8988T (cell line): ENCODE data around the gene HSPB1.
"Not testable (repeated sequence)": the region's sequence is repeated elsewhere in the genome, so short reads cannot be mapped to it uniquely, and the experiment has no call there.

ENCODE experiments used
- DNase-seq: peaks from one replicate; pipeline ENCODE4 v3.0.0; 2011

HSPB1 gene

DNA sequence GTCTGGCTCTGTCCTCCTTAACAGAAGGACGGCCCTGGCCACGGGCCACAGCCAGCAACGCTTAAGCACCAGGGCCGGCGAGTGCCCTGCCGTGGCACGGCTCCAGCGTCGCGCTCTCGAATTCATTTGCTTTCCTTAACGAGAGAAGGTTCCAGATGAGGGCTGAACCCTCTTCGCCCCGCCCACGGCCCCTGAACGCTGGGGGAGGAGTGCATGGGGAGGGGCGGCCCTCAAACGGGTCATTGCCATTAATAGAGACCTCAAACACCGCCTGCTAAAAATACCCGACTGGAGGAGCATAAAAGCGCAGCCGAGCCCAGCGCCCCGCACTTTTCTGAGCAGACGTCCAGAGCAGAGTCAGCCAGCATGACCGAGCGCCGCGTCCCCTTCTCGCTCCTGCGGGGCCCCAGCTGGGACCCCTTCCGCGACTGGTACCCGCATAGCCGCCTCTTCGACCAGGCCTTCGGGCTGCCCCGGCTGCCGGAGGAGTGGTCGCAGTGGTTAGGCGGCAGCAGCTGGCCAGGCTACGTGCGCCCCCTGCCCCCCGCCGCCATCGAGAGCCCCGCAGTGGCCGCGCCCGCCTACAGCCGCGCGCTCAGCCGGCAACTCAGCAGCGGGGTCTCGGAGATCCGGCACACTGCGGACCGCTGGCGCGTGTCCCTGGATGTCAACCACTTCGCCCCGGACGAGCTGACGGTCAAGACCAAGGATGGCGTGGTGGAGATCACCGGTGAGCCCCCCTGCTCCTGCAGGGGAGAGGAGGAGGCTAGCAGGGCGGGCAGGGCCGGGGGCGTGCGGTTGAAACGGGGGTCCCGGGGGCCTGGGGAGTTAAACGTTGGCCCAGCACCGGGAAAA lies at the start of gene HSPB1:
Gene HSPB1 (plus strand): TSS at position 327 of the 855 bp plus-strand sequence. CDS start 40 bp downstream, at position 367.
- DNase-seq = no peak

DNA sequence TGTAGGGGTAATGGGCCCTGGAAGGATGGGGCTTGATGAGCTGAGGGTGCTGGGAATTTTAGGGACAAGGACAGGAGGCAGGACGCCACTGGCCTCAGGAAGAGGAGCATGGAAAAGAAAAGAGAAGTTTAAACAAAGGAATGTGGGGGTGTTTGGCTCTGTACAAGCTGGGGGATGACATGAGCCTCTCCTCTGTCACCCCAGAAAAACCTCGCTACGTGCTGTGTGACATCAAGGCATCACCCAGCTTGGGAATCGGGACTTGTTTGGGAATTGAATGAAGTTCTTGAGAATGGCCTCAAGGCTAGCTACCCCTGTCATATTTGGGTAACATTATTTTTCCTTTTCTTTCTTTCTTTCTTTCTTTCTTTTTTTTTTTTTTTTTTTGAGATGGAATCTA lies 47.7 kb upstream of the HSPB1 start:
- no peak for DNase-seq

DNA sequence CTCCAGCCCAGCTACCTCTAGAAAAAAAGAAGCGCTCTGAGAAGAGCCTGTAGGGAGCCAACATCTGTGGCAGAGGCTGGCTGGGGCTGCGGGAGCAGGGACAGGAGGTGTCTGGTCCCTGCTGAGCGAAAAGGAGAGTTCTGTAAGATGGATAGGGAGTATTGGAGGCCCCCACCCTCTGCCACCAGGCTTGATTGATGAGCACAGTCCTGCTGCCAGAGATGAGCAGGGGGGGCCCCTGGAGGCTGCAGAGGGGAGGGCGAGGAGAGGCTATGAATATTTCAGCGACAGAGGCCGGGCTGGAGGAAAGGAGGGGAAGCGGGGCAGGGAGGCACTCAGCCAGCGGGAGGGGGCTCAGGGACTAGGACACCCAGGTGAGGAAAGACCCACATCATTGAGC lies 44.5 kb upstream of the HSPB1 start:
- DNase-seq = no peak

GRCh38 chr7:76259124-76260093 lies 43.1 kb upstream of the HSPB1 start:
- DNase-seq = no peak

GRCh38 chr7:76260171-76260703 lies 42.2 kb upstream of the HSPB1 start:
- no peak for DNase-seq

DNA sequence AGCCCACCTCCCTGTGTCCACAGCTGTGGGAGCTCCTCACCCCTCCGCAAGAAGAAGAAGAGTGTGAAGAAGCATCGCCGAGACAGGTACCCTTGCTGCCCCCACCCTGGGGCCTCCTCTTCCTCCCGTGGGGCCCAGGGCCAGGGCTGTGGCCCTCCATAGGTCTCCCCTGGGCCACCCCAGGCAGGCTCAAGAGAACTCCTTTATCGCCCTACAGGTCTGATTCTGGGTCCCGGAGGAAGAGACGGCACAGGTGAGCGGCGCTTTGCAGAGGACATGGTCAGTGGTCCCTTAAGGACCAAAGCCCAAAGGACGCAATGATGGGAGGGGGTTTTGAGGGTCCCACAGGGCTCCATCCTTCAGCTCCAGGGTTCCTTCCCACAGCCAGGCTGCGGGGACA lies 41.1 kb upstream of the HSPB1 start:
- DNase-seq = no peak

GRCh38 chr7:76261931-76262330 lies 40.5 kb upstream of the HSPB1 start:
- no peak for DNase-seq

- DNase-seq = no peak
These were observed 39.6 kb upstream of the HSPB1 start for GRCh38 chr7:76262683-76263402.

- no peak for DNase-seq
These were observed 37.2 kb upstream of the HSPB1 start for GRCh38 chr7:76265299-76265698.

- DNase-seq = no peak
These were observed 35.2 kb upstream of the HSPB1 start for GRCh38 chr7:76267107-76267893.

DNA sequence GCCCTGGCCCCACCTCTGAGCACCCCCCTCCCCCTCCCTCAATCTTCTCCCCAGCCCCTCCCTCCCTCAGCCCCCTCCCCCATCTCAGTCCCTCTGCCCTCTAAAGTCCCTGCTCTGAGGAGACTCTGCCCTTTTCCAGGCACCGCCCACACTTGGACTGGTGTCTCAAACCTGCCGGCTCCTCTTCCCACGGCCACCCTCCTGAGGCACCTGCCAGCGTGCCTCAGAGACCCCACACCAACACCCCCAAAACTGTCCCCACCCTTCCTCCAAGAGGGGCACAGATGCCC lies 34.6 kb upstream of the HSPB1 start:
- no peak for DNase-seq

- DNase-seq = no peak
These were observed 34.1 kb upstream of the HSPB1 start for GRCh38 chr7:76268376-76268775.

DNA sequence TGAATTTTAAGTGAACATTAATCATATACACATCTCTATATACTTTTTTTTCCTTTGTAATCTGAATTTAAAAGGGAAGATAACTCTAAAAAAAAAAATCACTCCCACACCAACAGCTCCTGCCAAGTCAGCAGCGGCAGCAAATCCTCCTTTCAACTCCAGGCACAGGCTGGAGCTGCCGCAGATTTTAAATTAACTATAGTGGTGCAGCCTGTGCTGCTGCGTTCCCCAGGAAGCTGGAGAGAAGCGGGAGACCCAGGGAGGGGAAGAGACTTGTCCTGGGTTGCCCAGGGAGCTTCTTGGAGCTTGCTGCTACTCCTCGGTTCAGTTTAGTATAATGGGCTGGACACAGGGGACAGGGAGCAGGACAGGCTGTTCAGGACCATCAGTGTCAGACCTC lies 32.6 kb upstream of the HSPB1 start:
- DNase-seq = no peak

DNA sequence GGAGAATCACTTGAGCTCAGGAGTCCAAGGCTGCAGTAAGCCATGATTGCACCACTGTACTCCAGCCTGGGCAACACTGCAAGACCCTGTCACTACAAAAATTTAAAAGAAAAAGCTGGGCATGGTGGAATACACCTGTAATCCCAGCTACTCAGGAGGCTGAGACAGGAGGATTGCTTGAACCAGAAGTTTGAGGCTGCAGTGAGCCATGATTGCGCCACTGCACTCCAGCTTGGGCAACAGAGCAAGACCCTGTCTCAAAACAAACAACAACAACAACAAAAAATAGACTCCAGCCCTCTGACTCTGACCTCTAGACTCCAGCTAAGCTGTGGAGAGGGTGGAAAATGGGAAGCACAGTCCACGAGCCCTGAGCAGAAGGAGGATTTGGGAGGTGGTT lies 31.1 kb upstream of the HSPB1 start:
- DNase-seq = not testable (repeated sequence)

DNA sequence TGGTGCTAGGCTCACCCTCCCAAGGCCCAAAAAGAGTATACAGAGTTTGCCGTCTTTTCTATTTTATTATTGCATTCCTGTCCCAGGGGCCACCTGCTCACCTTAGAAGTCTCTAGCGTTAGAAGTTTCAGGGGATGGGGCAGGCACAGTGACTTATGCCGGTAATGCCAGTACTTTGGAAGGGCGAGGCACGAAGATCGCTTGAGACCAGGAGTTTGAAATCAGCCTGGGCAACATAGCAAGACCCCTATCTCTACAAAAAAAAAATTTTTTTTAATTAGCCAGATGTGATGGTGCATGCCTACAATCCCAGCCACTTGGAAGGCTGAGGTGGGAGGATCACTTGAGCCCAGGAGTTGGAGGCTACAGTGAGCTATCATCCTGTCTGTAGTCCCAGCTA lies 30.3 kb upstream of the HSPB1 start:
- DNase-seq = no peak

GRCh38 chr7:76272851-76273497 lies 29.5 kb upstream of the HSPB1 start:
- no peak for DNase-seq

- no peak for DNase-seq
These were observed 29.0 kb upstream of the HSPB1 start for GRCh38 chr7:76273503-76273902.

DNA sequence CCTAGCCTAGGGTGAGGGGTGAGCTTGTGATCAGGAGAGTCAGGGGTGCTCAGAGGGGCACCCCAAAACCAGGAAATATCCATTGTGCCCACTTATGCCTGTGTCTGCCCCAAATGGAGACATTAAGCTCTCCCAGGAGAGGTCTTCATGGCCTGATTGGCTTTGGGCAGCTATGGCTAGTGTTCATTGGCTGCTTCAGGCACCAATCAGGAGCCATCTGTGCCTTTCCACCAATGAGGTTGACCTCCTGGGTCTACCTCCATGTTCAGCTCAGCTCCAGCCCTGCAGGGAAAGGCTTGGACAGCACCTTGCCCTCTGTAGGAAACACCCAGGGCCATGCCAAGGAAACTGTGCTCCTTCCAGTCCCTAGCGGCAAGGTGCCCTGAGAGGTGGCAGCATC lies 23.9 kb upstream of the HSPB1 start:
- no peak for DNase-seq

GRCh38 chr7:76280408-76280807 lies 22.1 kb upstream of the HSPB1 start:
- no peak for DNase-seq

DNA sequence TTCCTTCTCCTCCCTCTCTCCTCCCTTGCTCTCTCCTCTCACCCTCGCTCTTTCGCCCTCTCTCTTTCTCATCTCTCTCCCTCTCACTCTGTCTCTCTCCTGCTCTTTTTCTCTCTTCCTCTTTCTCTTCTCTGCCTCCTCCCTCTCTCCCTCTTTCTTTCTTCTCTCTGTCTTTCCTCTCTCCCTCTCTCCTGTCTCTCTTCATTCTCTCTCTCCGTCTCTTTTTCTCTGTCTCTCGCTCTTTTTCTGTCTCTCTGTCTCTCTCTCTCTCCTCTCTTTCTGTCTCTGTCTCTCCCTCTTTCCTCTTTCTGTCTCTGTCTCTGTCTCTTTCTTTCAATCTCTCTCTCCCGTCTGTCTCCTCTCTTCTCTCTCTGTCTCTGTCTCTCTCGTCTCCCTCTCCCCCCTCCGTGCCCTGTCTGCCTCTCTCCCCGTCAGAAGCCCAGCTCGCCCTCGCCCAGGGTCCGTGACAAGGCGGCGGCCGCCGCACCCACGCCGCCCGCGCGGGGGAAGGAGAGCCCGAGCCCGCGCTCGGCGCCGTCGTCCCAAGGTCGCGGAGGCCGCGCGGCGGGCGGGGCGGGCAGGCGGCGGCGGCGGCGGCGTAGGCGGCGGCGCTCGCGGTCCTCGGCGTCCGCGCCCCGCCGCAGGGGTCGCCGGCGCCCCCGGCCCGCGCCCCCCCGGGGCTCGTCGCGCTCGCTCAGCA lies 21.3 kb upstream of the HSPB1 start:
- no peak for DNase-seq

DNA sequence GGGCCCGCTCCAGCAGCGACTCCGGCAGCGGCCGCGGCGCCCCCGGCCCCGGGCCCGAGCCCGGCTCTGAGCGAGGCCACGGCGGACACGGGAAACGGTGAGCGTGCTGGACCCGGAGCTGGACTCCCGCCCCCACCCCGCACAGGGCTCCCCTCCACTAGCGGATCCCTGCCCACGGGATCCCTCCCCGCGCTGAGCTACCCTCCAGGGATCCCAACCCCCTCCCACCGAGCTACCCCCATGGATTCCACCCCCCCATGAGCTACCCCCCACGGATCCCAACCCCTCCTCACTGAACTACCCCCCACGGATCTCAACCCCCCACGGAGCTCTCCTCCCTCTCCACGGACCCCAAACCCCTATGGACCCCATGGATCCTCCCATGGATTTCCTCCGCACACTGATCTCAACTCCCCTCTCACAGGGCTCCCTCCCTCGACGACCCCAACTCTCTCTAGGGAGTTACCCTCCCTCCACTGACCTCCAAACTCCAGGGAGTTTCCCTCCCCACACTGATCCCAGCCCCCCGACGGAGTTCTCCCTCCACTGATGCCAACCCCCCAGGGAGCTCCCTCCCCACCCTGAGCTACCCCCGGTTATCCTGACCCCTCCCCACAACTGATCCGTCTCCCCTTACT lies 20.6 kb upstream of the HSPB1 start:
- DNase-seq = no peak
